Suprapubic skin (tissue), 3 donors: Measurements from ENCODE around the gene CPD.

Experiments used
- EP300 ChIP-seq: sonication (generic); formaldehyde crosslinking; IDR thresholded peaks from one replicate; pipeline ENCODE4 v1.6.1; 2017; ENCODE audit warnings: antibody characterized with exemption
- POLR2A ChIP-seq, 2 donors: fragments of 450-650 bp; IDR thresholded peaks; one replicate each; pipeline ENCODE4 v1.6.1; 2017; ENCODE audit warnings: antibody characterized with exemption in 2 of 2, mild to moderate bottlenecking in 2 of 2, moderate library complexity in 2 of 2
- TF ChIP-seq, protein P1 (sequence below), 2 donors: fragments of 200-600 bp in 1 of 2; fragments of 450-650 bp in 1 of 2; sonication (generic) in 1 of 2; IDR thresholded peaks; one replicate each; pipeline ENCODE4 v1.5.1; 2016 to 2019; ENCODE audit warnings: antibody characterized with exemption in 2 of 2, mild to moderate bottlenecking in 1 of 2, moderate library complexity in 1 of 2

GRCh38 chr17:30351735-30352134 is 27.0 kb upstream of the CPD start:
- no peak for TF ChIP-seq POLR2A (IDR thresholded peaks at IDR 0.05)
- TF ChIP-seq, protein P1, sequence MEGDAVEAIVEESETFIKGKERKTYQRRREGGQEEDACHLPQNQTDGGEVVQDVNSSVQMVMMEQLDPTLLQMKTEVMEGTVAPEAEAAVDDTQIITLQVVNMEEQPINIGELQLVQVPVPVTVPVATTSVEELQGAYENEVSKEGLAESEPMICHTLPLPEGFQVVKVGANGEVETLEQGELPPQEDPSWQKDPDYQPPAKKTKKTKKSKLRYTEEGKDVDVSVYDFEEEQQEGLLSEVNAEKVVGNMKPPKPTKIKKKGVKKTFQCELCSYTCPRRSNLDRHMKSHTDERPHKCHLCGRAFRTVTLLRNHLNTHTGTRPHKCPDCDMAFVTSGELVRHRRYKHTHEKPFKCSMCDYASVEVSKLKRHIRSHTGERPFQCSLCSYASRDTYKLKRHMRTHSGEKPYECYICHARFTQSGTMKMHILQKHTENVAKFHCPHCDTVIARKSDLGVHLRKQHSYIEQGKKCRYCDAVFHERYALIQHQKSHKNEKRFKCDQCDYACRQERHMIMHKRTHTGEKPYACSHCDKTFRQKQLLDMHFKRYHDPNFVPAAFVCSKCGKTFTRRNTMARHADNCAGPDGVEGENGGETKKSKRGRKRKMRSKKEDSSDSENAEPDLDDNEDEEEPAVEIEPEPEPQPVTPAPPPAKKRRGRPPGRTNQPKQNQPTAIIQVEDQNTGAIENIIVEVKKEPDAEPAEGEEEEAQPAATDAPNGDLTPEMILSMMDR (IDR thresholded peaks at IDR 0.05), result no peak
- TF ChIP-seq EP300, result no peak
